Astrocyte of the spinal cord (primary cell): ENCODE measurements around the gene MIA.
"Not testable (repeated sequence)": the region's sequence is repeated elsewhere in the genome, so short reads cannot be mapped to it uniquely, and the experiment has no call there.

ENCODE experiments used
- DNase-seq: peaks from one replicate; pipeline ENCODE4 v3.0.0; 2011; ENCODE audit warnings: low read depth, low spot score
- H3K4me3 ChIP-seq: 2 replicates; pipeline ENCODE4 v1.5.1; 2011; ENCODE audit warnings: low read depth, mild to moderate bottlenecking, low read length, moderate library complexity
- in situ Hi-C: cut with HindIII; loops from 2 replicates; pipeline ENCODE4 v1.10.0; 2017; ENCODE audit warnings: low sequenced_read_pairs
- TF ChIP-seq, protein P1 (sequence below): IDR thresholded peaks from 2 replicates; pipeline ENCODE4 v1.5.1; 2012; ENCODE audit warnings: low read depth, mild to moderate bottlenecking, low read length, inconsistent platforms

The MIA gene

DNA sequence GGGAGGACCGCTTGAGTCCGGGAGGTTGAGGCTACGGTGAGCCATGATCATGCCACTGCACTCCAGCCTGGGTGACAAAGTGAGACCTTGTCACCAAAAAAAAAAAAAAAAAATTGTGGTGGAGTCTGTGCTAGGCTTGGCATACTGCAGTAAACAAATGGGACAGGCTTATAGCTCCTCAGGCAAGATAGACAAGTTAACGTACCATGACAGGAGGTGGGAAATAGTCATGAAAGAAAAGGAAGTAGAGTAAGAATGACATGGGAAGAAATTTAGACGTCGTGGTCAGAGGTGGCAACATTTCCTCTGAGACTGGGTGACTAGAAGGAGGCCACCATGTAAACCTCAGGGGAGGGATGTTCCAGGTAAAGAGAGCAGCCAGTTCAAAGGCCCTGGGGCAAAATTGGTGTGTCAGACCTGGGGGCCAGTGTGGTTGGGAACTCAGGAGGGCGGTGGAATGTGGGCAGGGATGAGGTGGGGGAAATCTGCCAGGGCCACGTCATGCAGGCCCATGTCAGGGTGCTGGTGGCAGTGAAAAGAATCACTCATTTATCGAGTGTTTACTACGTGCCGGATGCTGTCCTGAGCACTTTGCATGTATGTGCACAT, 18.7 kb upstream of the MIA start:
- H3K4me3 ChIP-seq, result no peak overlapping the region
- TF ChIP-seq, protein P1, sequence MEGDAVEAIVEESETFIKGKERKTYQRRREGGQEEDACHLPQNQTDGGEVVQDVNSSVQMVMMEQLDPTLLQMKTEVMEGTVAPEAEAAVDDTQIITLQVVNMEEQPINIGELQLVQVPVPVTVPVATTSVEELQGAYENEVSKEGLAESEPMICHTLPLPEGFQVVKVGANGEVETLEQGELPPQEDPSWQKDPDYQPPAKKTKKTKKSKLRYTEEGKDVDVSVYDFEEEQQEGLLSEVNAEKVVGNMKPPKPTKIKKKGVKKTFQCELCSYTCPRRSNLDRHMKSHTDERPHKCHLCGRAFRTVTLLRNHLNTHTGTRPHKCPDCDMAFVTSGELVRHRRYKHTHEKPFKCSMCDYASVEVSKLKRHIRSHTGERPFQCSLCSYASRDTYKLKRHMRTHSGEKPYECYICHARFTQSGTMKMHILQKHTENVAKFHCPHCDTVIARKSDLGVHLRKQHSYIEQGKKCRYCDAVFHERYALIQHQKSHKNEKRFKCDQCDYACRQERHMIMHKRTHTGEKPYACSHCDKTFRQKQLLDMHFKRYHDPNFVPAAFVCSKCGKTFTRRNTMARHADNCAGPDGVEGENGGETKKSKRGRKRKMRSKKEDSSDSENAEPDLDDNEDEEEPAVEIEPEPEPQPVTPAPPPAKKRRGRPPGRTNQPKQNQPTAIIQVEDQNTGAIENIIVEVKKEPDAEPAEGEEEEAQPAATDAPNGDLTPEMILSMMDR, result no peak
- no peak for DNase-seq
- in situ Hi-C loops, result no loop called here

DNA sequence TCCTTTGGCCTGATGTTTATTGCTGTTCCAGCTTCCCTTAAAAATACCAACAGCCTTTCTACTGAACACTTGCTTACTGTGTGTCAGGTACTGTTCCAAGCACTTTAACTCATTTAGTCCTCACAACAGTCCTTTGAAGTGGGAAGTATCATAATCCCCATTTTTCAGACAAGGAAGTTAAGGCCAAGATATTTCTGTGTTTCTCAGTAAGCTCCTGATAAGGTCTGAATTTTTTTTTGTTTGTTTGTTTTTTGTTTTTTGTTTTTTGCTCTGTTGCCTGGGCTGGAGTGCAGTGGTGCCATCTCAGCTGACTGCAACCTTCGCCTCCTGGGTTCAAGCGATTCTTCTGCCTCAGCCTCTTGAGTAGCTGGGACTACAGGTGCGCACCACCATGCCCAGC, 16.8 kb upstream of the MIA start:
- H3K4me3 ChIP-seq, result no peak overlapping the region
- no peak for DNase-seq
- TF ChIP-seq, protein P1, result no peak
- in situ Hi-C loops, result no loop called here

DNA sequence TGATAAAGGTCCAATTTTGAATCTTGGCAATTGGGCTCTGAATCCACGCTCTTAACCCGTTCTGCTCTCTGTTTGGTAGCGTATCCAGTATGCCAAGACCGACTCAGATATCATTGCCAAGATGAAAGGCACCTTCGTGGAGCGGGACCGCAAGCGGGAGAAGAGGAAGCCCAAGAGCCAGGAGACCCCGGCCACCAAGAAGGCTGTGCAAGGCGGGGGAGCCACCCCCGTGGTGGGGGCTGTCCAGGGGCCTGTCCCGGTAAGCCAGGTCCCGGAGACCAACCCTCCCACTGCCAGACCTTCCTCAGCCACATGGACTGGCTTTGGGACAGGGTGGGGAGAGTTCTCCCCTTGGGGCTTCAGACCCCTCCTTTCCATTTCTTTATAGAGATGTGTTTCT, 16.0 kb upstream of the MIA start:
- no peak for DNase-seq
- in situ Hi-C loops, result no loop called here
- no peak overlapping the region for H3K4me3 ChIP-seq
- TF ChIP-seq, protein P1, result no peak

DNA sequence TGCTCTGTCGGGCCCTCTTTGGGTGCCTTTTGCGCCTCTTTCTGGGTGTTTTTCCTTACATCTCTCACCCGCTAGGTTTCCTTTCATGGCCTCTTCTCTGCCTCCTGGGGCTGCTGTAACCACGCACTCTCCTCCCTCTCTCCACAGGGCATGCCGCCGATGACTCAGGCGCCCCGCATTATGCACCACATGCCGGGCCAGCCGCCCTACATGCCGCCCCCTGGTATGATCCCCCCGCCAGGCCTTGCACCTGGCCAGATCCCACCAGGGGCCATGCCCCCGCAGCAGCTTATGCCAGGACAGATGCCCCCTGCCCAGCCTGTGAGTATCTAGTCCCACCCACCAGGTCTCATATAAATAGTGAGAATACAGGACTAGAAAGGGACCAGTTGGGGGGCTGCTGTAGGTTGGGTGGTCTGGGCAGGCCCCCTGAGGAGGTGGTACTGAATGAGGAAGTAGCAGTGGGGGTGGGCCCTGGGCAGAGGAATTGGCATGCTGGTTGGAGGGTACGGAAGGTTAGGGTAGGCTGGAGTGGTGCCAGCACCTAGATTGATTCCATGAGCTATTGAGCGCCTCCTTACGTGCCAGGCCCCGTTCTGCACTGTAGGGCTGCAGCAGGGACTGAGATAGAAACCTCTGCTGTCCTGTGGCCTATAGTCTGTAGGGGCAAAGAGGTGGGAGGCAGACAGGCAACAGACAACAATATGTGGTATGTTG, 12.4 kb upstream of the MIA start:
- in situ Hi-C loops, result no loop called here
- peak; percentile 56 for DNase-seq
- TF ChIP-seq, protein P1, result peak; percentile 30
- no peak overlapping the region for H3K4me3 ChIP-seq

DNA sequence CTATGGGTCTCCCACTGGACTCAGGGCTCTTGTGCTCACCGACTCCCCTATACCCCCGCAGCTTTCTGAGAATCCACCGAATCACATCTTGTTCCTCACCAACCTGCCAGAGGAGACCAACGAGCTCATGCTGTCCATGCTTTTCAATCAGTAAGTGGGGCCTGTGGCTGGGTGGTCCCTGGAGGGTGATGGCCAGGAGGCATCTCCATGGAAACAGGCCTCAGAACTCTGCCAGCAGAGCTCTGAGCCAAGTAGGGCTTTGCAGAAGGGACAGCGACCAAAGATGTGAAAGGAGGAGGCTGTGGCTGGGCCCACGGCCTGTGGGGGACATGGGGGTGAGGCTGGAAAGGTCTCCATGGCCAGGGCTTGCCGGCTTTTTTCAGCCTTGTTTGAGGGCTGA, 11.8 kb upstream of the MIA start:
- no peak overlapping the region for H3K4me3 ChIP-seq
- TF ChIP-seq, protein P1, result no peak
- in situ Hi-C loops, result no loop called here
- DNase-seq, result no peak

DNA sequence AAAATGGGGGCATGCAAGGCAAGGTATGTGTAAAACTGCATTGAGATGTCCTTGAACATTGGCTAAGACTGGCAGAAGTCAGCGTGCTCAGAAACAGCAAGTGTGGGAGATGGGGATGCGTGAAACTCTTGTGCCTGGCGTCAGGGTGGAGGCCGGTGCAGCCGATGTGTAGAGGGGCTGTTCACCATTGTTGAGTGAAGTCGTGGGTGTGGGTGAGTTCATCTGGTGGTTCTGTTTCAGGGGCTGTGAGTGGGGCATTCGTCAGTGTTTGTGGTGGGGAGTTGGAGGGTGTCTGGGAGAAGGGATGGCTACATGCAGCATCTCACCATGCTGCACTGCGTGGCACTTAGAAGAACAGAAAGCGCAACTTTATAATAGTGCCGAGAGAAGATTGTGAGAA, 11.4 kb upstream of the MIA start:
- in situ Hi-C loops, result no loop called here

DNA sequence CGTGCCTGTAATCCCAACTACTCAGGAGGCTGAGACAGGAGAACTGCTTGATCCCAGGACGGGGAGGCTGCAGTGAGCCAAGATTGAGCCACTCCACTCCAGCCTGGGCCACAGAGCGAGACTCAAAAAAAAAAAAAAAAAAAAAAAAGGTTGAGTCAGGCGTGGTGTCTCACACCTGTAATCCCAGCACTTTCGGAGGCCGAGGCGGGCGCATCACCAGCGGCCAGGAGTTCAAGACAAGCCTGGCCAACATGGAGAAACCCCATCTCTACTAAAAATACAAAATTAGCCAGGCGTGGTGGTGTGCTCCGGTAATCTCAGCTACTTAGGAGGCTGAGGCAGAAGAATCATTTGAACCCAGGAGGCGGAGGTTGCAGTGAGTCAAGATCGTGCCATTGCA, 8.9 kb upstream of the MIA start:
- in situ Hi-C loops, DNase-seq, H3K4me3 ChIP-seq: not testable (repeated sequence)

More for the DNA sequence above, 11.4 kb upstream of the MIA start:
- TF ChIP-seq, protein P1, result no peak
- DNase-seq, result no peak
- H3K4me3 ChIP-seq, result no peak overlapping the region
